Right lobe of liver (tissue), 6 donors: Measurements from ENCODE around the gene COX6A2. TPM values are rescaled to one million over a fixed set of nuclear protein-coding genes. Genes with fewer than 3 reads are reported as not detected.

Experiments used
- ATAC-seq, 4 donors: fragments of 200-7000 bp; cut with Tn5 transposase; one replicate each; pipeline ENCODE4 v1.9.1; 2020; ENCODE audit warnings: mild to moderate bottlenecking in 4 of 4, moderate library complexity in 4 of 4
- DNase-seq, 3 donors: peaks; one replicate each; pipeline ENCODE4 v3.0.0-alpha.2; 2020
- H3K27ac ChIP-seq, 3 donors: fragments of 200-600 bp; one replicate each; pipeline ENCODE4 v1.8.0; 2022
- H3K27me3 ChIP-seq, 2 donors: fragments of 200-600 bp; one replicate each; pipeline ENCODE4 v1.8.0; 2022
- H3K36me3 ChIP-seq, 4 donors: fragments of 200-600 bp; sonication (generic) in 1 of 4; one replicate each; pipeline versions ENCODE4 v1.5.1 to v1.8.0; 2017 to 2022; ENCODE audit warnings: control low read depth in 1 of 4
- H3K4me1 ChIP-seq, 4 donors: fragments of 200-600 bp; sonication (generic) in 1 of 4; one replicate each; pipeline versions ENCODE4 v1.5.1 to v1.8.0; 2017 to 2022; ENCODE audit warnings: control low read depth in 1 of 4
- H3K4me3 ChIP-seq, 3 donors: fragments of 200-600 bp; one replicate each; pipeline ENCODE4 v1.8.0; 2022
- H3K9me3 ChIP-seq, 4 donors: fragments of 200-600 bp; sonication (generic) in 1 of 4; one replicate each; pipeline versions ENCODE4 v1.5.1 to v1.8.0; 2017 to 2022; ENCODE audit warnings: control low read depth in 1 of 4
- POLR2A ChIP-seq: fragments of 450-650 bp; IDR thresholded peaks from one replicate; pipeline ENCODE4 v1.6.1; 2017; ENCODE audit warnings: antibody characterized with exemption, mild to moderate bottlenecking
- WGBS: methylation state at CpG from one replicate; pipeline ENCODE4 v1.1.6; 2018; ENCODE audit warnings: low coverage, low lambda C conversion rate; ENCODE audit not compliant: insufficient coverage; ENCODE audit errors: missing lambda C conversion rate; 5-methylcytosine and 5-hydroxymethylcytosine counted together
- intact Hi-C, 2 donors: fragments of 100-400 bp; cut with DNase I; formaldehyde crosslinking; loops; one replicate each; pipeline versions ENCODE4 v1.11.2 to v1.14.1; 2022
- total RNA-seq, 6 experiments: library from RNA; depleted of rRNA in 2 of 6; stranded (reverse); fragments of >200 nt in 2 of 6; fragmentation: NEBNext Ultra II Directional in 3 of 6; extraction: Animal tissue kit (Norgen Biotek cat#: 25700) in 3 of 6; gene quantifications; one replicate each; pipeline versions ENCODE4 v1.1.0 to v1.2.4, GENCODE V29; 2016 to 2023
- TF ChIP-seq, protein P1 (sequence below), 4 donors: fragments of 200-600 bp in 3 of 4; fragments of 450-650 bp in 1 of 4; IDR thresholded peaks; one replicate each; pipeline versions ENCODE4 v1.5.1 to v1.8.0; 2016 to 2022; ENCODE audit warnings: antibody characterized with exemption in 4 of 4, mild to moderate bottlenecking in 2 of 4
- donor health status: DM: no; HTN: yes; CAD: no.
- donor health status: DM: no; HTN: no; CAD: no.
- donor health status: DM: no; HTN: no; CAD: no.
- donor health status: DM: no; HTN: yes; CAD: no.
- donor health status: DM: no; HTN: yes; CAD: no.

Gene COX6A2
- total RNA-seq, 6 experiments from 2014 or later: 4.1 to 6.0 (median 4.6) TPM; not detected in 2

GRCh38 chr16:31435341-31436220, 7.4 kb upstream of the COX6A2 start:
- TF ChIP-seq, protein P1, sequence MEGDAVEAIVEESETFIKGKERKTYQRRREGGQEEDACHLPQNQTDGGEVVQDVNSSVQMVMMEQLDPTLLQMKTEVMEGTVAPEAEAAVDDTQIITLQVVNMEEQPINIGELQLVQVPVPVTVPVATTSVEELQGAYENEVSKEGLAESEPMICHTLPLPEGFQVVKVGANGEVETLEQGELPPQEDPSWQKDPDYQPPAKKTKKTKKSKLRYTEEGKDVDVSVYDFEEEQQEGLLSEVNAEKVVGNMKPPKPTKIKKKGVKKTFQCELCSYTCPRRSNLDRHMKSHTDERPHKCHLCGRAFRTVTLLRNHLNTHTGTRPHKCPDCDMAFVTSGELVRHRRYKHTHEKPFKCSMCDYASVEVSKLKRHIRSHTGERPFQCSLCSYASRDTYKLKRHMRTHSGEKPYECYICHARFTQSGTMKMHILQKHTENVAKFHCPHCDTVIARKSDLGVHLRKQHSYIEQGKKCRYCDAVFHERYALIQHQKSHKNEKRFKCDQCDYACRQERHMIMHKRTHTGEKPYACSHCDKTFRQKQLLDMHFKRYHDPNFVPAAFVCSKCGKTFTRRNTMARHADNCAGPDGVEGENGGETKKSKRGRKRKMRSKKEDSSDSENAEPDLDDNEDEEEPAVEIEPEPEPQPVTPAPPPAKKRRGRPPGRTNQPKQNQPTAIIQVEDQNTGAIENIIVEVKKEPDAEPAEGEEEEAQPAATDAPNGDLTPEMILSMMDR (IDR thresholded peaks at IDR 0.05): no peak
- no peak for TF ChIP-seq POLR2A
- no peak for DNase-seq
- H3K9me3 ChIP-seq: no peaks in the 10 kb centered on the region
- no peaks in the 10 kb centered on the region for H3K36me3 ChIP-seq
- no peaks in the 10 kb centered on the region for H3K27me3 ChIP-seq
- no peak overlapping the region for H3K27ac ChIP-seq
- no peaks in the 10 kb centered on the region for H3K4me1 ChIP-seq
- intact Hi-C loops: loop anchor here in 1 of 2 donors (10.0 kb wide), 1 partner anchor 441 kb away; no protein-coding TSS in a partner anchor
- ATAC-seq: peak in 1 of 4 donors; percentile 47
- no peak overlapping the region for H3K4me3 ChIP-seq
- 89% methylated on average over 15 of the region's 47 CpGs for whole genome bisulfite sequencing

- TF ChIP-seq POLR2A: no peak
- TF ChIP-seq, protein P1 (IDR thresholded peaks at IDR 0.05): no peak
- intact Hi-C loops: loop anchor here in 1 of 2 donors (10.0 kb wide), 1 partner anchor 436 kb away; no protein-coding TSS in a partner anchor
- ATAC-seq: no peak
- Histone ChIP-seq H3K4me3 (no peak overlapping the region), H3K9me3 (no peaks in the 10 kb centered on the region), H3K27ac (no peak overlapping the region), H3K27me3 (no peaks in the 10 kb centered on the region), H3K4me1 (peaks cover 0 to 4% (median 2%) of the 10 kb centered on the region in 4 donors), H3K36me3 (no peaks in the 10 kb centered on the region)
- DNase-seq: no peak
- 56% methylated on average over 3 of the region's 5 CpGs for WGBS
These were observed 2.4 kb upstream of the COX6A2 start for GRCh38 chr16:31430380-31431052.

DNA sequence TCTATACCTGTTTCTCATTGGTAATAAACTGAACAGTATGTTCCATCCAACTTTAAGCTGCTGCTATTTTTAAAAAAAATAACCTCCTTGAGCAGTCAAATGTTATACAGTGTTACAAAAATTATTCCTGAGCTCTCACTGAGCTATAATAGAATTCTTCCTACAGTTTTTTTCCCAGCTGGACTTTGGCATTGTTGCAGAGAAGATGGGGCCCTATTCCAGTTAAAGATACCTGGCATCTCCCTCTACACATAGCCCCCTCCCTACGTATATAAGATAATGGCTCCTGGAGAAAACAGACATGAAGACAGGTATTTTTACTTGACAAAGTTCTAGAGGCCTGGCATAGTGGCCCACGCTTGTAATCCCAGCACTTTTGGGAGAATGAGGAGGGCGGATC, 1.6 kb upstream of the COX6A2 start:
- H3K4me1 ChIP-seq: peaks cover 0 to 4% (median 2%) of the 10 kb centered on the region in 4 donors
- no peak overlapping the region for H3K4me3 ChIP-seq
- no peak overlapping the region for H3K27ac ChIP-seq
- ATAC-seq: no peak
- DNase-seq: no peak
- TF ChIP-seq, protein P1 (IDR thresholded peaks at IDR 0.05): no peak
- no peak for TF ChIP-seq POLR2A
- H3K27me3 ChIP-seq: no peaks in the 10 kb centered on the region
- intact Hi-C loops: loop anchor here in 1 of 2 donors (10.0 kb wide), 1 partner anchor 435 kb away; no protein-coding TSS in a partner anchor
- WGBS: 91% methylated on average over 3 of the region's 3 CpGs
- no peaks in the 10 kb centered on the region for H3K9me3 ChIP-seq
- H3K36me3 ChIP-seq: no peaks in the 10 kb centered on the region

DNA sequence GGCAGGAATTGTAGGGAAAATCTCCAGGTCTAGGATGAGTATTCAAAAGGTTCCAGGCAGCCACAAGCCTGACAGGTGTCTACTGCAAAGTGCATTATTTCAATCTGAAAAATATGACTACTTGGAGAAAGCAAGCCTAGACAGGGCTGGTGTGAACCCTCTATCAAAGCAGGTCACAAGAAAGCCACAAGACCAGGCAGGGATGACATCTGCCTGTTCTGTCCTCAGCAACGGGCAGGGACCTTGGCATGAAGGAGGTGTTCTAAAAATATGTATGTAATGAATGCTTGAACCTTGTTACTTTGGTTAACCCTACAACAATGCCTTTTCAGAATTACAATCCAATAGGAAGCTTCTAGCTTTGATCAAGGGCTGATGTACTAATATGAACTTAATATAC, 1.2 kb upstream of the COX6A2 start:
- intact Hi-C loops: no loop called here
- no peak for DNase-seq

More for the DNA sequence above, 1.2 kb upstream of the COX6A2 start:
- Histone ChIP-seq H3K4me3 (no peak overlapping the region), H3K4me1 (peaks cover 0 to 4% (median 2%) of the 10 kb centered on the region in 4 donors), H3K36me3 (no peaks in the 10 kb centered on the region), H3K27me3 (no peaks in the 10 kb centered on the region), H3K9me3 (no peaks in the 10 kb centered on the region), H3K27ac (no peak overlapping the region)
- ATAC-seq: no peak
- WGBS: 17% methylated on average over 1 of the region's 1 CpG
- no peak for TF ChIP-seq POLR2A
- TF ChIP-seq, protein P1 (IDR thresholded peaks at IDR 0.05): no peak
